Mesodermal cell (in vitro differentiated cells): ENCODE results near the gene ZNF516.

Source experiments
- H3K27ac ChIP-seq: 2 replicates; pipeline ENCODE4 v1.7.0; 2013; ENCODE audit warnings: mild to moderate bottlenecking, low read depth, low read length, moderate library complexity; ENCODE audit not compliant: severe bottlenecking
- H3K36me3 ChIP-seq: 2 replicates; pipeline ENCODE4 v1.7.1; 2013; ENCODE audit warnings: mild to moderate bottlenecking, low read length, moderate library complexity; ENCODE audit not compliant: control insufficient read depth, insufficient read depth
- H3K4me1 ChIP-seq: one replicate; pipeline ENCODE4 v1.7.1; 2013; ENCODE audit warnings: mild to moderate bottlenecking, low read length; ENCODE audit not compliant: insufficient read depth, control insufficient read depth, poor library complexity, severe bottlenecking
- H3K4me3 ChIP-seq: 2 replicates; pipeline ENCODE4 v1.7.0; 2013; ENCODE audit warnings: low read length, control low read depth, mild to moderate bottlenecking; ENCODE audit not compliant: insufficient read depth, poor library complexity, severe bottlenecking; ENCODE audit errors: extremely low read depth
- H3K9me3 ChIP-seq: 2 replicates; pipeline ENCODE4 v1.7.1; 2013; ENCODE audit warnings: mild to moderate bottlenecking, low read length, moderate library complexity; ENCODE audit not compliant: control insufficient read depth
- whole genome bisulfite sequencing, 2 experiments: methylation state at CpG; one replicate each; pipeline ENCODE4 v1.1.5; 2013; ENCODE audit warnings: missing lambda C conversion rate in 2 of 2; ENCODE audit not compliant: insufficient coverage in 2 of 2; 5-methylcytosine and 5-hydroxymethylcytosine counted together

Gene ZNF516

GRCh38 chr18:76391746-76392145, 103.3 kb downstream of the ZNF516 start:
- no peak overlapping the region for H3K4me3 ChIP-seq
- H3K4me1 ChIP-seq, result peaks cover 3% of the 10 kb centered on the region
- peaks cover 32% of the 10 kb centered on the region for H3K36me3 ChIP-seq
- 97% methylated on average over 19 of the region's 19 CpGs for WGBS, 2 experiments
- no peak overlapping the region for H3K27ac ChIP-seq
- no peaks in the 10 kb centered on the region for H3K9me3 ChIP-seq

GRCh38 chr18:76391038-76391437, 104.0 kb downstream of the ZNF516 start:
- Histone ChIP-seq H3K4me1 (peaks cover 3% of the 10 kb centered on the region), H3K36me3 (peaks cover 27% of the 10 kb centered on the region), H3K4me3 (no peak overlapping the region), H3K27ac (no peak overlapping the region), H3K9me3 (no peaks in the 10 kb centered on the region)
- WGBS, 2 experiments, result 87 to 91% methylated on average over 7 to 9 of the region's 9 CpGs

- 89 to 95% methylated on average over 15 to 17 of the region's 17 CpGs for WGBS, 2 experiments
- Histone ChIP-seq H3K4me1 (peaks cover 3% of the 10 kb centered on the region), H3K27ac (no peak overlapping the region), H3K4me3 (no peak overlapping the region), H3K36me3 (peaks cover 25% of the 10 kb centered on the region), H3K9me3 (no peaks in the 10 kb centered on the region)
Observed at GRCh38 chr18:76390452-76391035, 104.5 kb downstream of the ZNF516 start.

- WGBS, 2 experiments, result 87 to 90% methylated on average over 10 to 11 of the region's 11 CpGs
- peaks cover 3% of the 10 kb centered on the region for H3K4me1 ChIP-seq
- H3K4me3 ChIP-seq, result no peak overlapping the region
- H3K9me3 ChIP-seq, result no peaks in the 10 kb centered on the region
- H3K27ac ChIP-seq, result no peak overlapping the region
- H3K36me3 ChIP-seq, result peaks cover 22% of the 10 kb centered on the region
Observed at GRCh38 chr18:76389716-76390115, 105.3 kb downstream of the ZNF516 start.

GRCh38 chr18:76388891-76389423, 106.1 kb downstream of the ZNF516 start:
- Histone ChIP-seq H3K36me3 (peaks cover 22% of the 10 kb centered on the region), H3K4me3 (no peak overlapping the region), H3K9me3 (no peaks in the 10 kb centered on the region), H3K27ac (no peak overlapping the region), H3K4me1 (peaks cover 3% of the 10 kb centered on the region)
- 95 to 98% methylated on average over 9 of the region's 9 CpGs for WGBS, 2 experiments

- Histone ChIP-seq H3K36me3 (peaks cover 22% of the 10 kb centered on the region), H3K27ac (no peak overlapping the region), H3K9me3 (no peaks in the 10 kb centered on the region), H3K4me3 (no peak overlapping the region), H3K4me1 (peaks cover 3% of the 10 kb centered on the region)
- WGBS, 2 experiments, result 93 to 99% methylated on average over 7 of the region's 7 CpGs
Observed at GRCh38 chr18:76388261-76388660, 106.8 kb downstream of the ZNF516 start.

GRCh38 chr18:76387608-76388007, 107.4 kb downstream of the ZNF516 start:
- no peak overlapping the region for H3K27ac ChIP-seq
- no peak overlapping the region for H3K4me3 ChIP-seq
- peaks cover 3% of the 10 kb centered on the region for H3K4me1 ChIP-seq
- H3K9me3 ChIP-seq, result no peaks in the 10 kb centered on the region
- WGBS, 2 experiments, result 95 to 100% methylated on average over 7 to 8 of the region's 8 CpGs
- H3K36me3 ChIP-seq, result peaks cover 22% of the 10 kb centered on the region

- WGBS, 2 experiments, result 94 to 97% methylated on average over 13 of the region's 13 CpGs
- H3K9me3 ChIP-seq, result no peaks in the 10 kb centered on the region
Observed at GRCh38 chr18:76386886-76387285, 108.2 kb downstream of the ZNF516 start.

GRCh38 chr18:76386071-76386470, 109.0 kb downstream of the ZNF516 start:
- peaks cover 22% of the 10 kb centered on the region for H3K36me3 ChIP-seq
- H3K4me1 ChIP-seq, result peaks cover 3% of the 10 kb centered on the region
- H3K4me3 ChIP-seq, result no peak overlapping the region
- H3K9me3 ChIP-seq, result no peaks in the 10 kb centered on the region
- 94% methylated on average over 4 to 6 of the region's 7 CpGs for WGBS, 2 experiments
- no peak overlapping the region for H3K27ac ChIP-seq

More at GRCh38 chr18:76386886-76387285, 108.2 kb downstream of the ZNF516 start:
- H3K27ac ChIP-seq, result no peak overlapping the region
- no peak overlapping the region for H3K4me3 ChIP-seq
- peaks cover 22% of the 10 kb centered on the region for H3K36me3 ChIP-seq
- peaks cover 3% of the 10 kb centered on the region for H3K4me1 ChIP-seq

- no peak overlapping the region for H3K27ac ChIP-seq
- WGBS, 2 experiments, result 97 to 98% methylated on average over 7 to 8 of the region's 10 CpGs
- peaks cover 22% of the 10 kb centered on the region for H3K36me3 ChIP-seq
- H3K9me3 ChIP-seq, result no peaks in the 10 kb centered on the region
- no peak overlapping the region for H3K4me3 ChIP-seq
- H3K4me1 ChIP-seq, result peaks cover 3% of the 10 kb centered on the region
Observed at GRCh38 chr18:76385681-76385975, 109.4 kb downstream of the ZNF516 start.

GRCh38 chr18:76384861-76385680, 110.0 kb downstream of the ZNF516 start:
- Histone ChIP-seq H3K4me1 (peaks cover 3% of the 10 kb centered on the region), H3K4me3 (no peak overlapping the region), H3K36me3 (peaks cover 25% of the 10 kb centered on the region), H3K27ac (no peak overlapping the region), H3K9me3 (no peaks in the 10 kb centered on the region)
- 95% methylated on average over 27 to 32 of the region's 35 CpGs for WGBS, 2 experiments
